ENCODE data around the gene NOL9. TPM values are rescaled to one million over a fixed set of nuclear protein-coding genes. Genes with fewer than 3 reads are reported as not detected.

NOL9 gene
- total and polyA plus RNA-seq, 10 of the 15 experiments (the other 5 are each of a cell fraction or from before 2014, with no cell fraction given) = 3.9 to 35.9 (median 23.0) TPM

DNA sequence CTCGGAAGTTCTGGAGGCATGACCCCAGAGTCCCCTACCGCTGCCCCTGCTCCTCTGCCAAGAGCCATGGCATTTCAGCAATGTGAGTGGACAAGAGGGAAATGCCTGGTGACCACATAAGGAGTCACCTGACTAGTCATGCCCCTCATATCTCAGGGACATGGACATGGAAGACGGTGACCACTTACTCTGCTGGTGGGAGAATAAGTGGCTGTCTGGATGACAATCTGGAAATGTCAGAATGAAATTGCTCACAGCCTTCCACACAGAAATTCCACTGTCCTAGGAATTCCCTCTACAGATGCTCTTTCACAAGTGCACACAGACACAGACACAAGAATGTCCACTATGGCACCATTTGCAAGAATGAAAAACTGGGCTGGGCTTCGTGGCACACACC is 38.5 kb downstream of the NOL9 start:
- ChIA-PET RAD21 (ENCODE audit: unreplicated experiment) (no interaction called here), CTCF (no interaction called here), POLR2A (no interaction called here), SMC1A (ENCODE audit: uncharacterized antibody, unreplicated experiment) (no interaction called here)
- no peak overlapping the region for H3K27ac ChIP-seq (ENCODE audit: control insufficient read depth, insufficient read depth)
- no peak for ATAC-seq
- H3K9me3 ChIP-seq (replicated peaks; ENCODE audit: control insufficient read depth, insufficient read depth, low read length) = no peaks in the 10 kb centered on the region
- no peak overlapping the region for H2AFZ ChIP-seq (ENCODE audit: control insufficient read depth, low read depth, low read length)
- WGBS (ENCODE audit: insufficient coverage, insufficient replicate concordance, low lambda C conversion rate, missing lambda C conversion rate) = 37% methylated on average over 4 of the region's 4 CpGs
- H3K4me2 ChIP-seq (ENCODE audit: control insufficient read depth, insufficient read depth) = no peak overlapping the region
- no peak for FAIRE-seq
- no peak overlapping the region for H3K4me3 ChIP-seq
- TF ChIP-seq USF2 (IDR thresholded peaks at IDR 0.05; ENCODE audit: borderline replicate concordance, low read depth, low read length) = no peak
- no peak for TF ChIP-seq TCF7 (IDR thresholded peaks at IDR 0.05; ENCODE audit: borderline replicate concordance)
- TF ChIP-seq STAT3 (IDR thresholded peaks at IDR 0.05; ENCODE audit: low read depth, low read length) = no peak
- BruUV-seq (replicated peaks) = no TSS peak
- H4K20me1 ChIP-seq (ENCODE audit: control insufficient read depth, insufficient read depth) = no peaks in the 10 kb centered on the region
- no peaks in the 10 kb centered on the region for H3K36me3 ChIP-seq (ENCODE audit: control insufficient read depth in 2 of 2, insufficient read depth in 2 of 2, low read length in 1 of 2)
- in situ Hi-C loops (cut with MboI) (no loop called here), intact Hi-C loops (cut with micrococcal nuclease; ENCODE audit: unreplicated experiment) (no loop called here)
- H3K4me1 ChIP-seq (ENCODE audit: control insufficient read depth, insufficient read depth, low read length) = no peaks in the 10 kb centered on the region
- H3K79me2 ChIP-seq (ENCODE audit: control insufficient read depth, insufficient read depth, low read length) = no peaks in the 10 kb centered on the region
- no peaks in the 10 kb centered on the region for H3K27me3 ChIP-seq (replicated peaks in 1 of 2; ENCODE audit: control insufficient read depth in 2 of 2, insufficient read depth in 2 of 2, low read length in 1 of 2)
- DNase-seq (ENCODE audit: low read depth, low spot score) = no peak
- no peak overlapping the region for H3K9ac ChIP-seq (ENCODE audit: control insufficient read depth, insufficient read depth, low read length)

- FAIRE-seq = no peak
- WGBS (ENCODE audit: insufficient coverage, insufficient replicate concordance, low lambda C conversion rate, missing lambda C conversion rate) = 30% methylated on average over 9 of the region's 9 CpGs
- no TSS peak for BruUV-seq (replicated peaks)
These were observed 41.0 kb downstream of the NOL9 start for GRCh38 chr1:6513320-6513801.

More at GRCh38 chr1:6513320-6513801, 41.0 kb downstream of the NOL9 start:
- ChIA-PET POLR2A (interaction anchor here (1.0 kb wide), 1 partner anchor 106 kb away, joined by 3 read pairs; no protein-coding TSS in a partner anchor), CTCF (interaction anchor here (1.0 to 3.5 kb wide), 8 partner anchors 9 to 308 kb away, joined by 3 to 25 read pairs (median 4); partner anchors contain the start of gene PLEKHG5), RAD21 (ENCODE audit: unreplicated experiment) (interaction anchor here (1.1 to 1.4 kb wide), 3 partner anchors 11 to 42 kb away, joined by 3 to 6 read pairs (median 3); partner anchors contain the start of gene TAS1R1), SMC1A (ENCODE audit: uncharacterized antibody, unreplicated experiment) (interaction anchor here (0.9 to 1.5 kb wide), 3 partner anchors 11 to 23 kb away, joined by 3 read pairs; partner anchors contain the start of gene PLEKHG5)
- H3K4me1 ChIP-seq (ENCODE audit: control insufficient read depth, insufficient read depth, low read length) = no peaks in the 10 kb centered on the region
- H3K9me3 ChIP-seq (replicated peaks; ENCODE audit: control insufficient read depth, insufficient read depth, low read length) = no peaks in the 10 kb centered on the region
- H3K36me3 ChIP-seq (ENCODE audit: control insufficient read depth in 2 of 2, insufficient read depth in 2 of 2, low read length in 1 of 2) = no peaks in the 10 kb centered on the region
- H3K4me3 ChIP-seq = no peak overlapping the region
- no peaks in the 10 kb centered on the region for H3K79me2 ChIP-seq (ENCODE audit: control insufficient read depth, insufficient read depth, low read length)
- intact Hi-C loops (cut with micrococcal nuclease; ENCODE audit: unreplicated experiment) = no loop called here
- no peaks in the 10 kb centered on the region for H4K20me1 ChIP-seq (ENCODE audit: control insufficient read depth, insufficient read depth)
- no peak overlapping the region for H3K9ac ChIP-seq (ENCODE audit: control insufficient read depth, insufficient read depth, low read length)
- no peak overlapping the region for H3K4me2 ChIP-seq (ENCODE audit: control insufficient read depth, insufficient read depth)
- peak; percentile 90 for ATAC-seq
- H3K27ac ChIP-seq (ENCODE audit: control insufficient read depth, insufficient read depth) = no peak overlapping the region
- in situ Hi-C loops (cut with MboI) = no loop called here
- H3K27me3 ChIP-seq (replicated peaks in 1 of 2; ENCODE audit: control insufficient read depth in 2 of 2, insufficient read depth in 2 of 2, low read length in 1 of 2) = no peaks in the 10 kb centered on the region; a peak in 1 of 4 replicates
- TF ChIP-seq PBX3 (IDR thresholded peaks at IDR 0.05; ENCODE audit: insufficient replicate concordance, low read depth, low read length) = no peak
- no peak for TF ChIP-seq REST (IDR thresholded peaks at IDR 0.05; ENCODE audit: low read depth, low read length)
- TF ChIP-seq IKZF1 (conservative IDR thresholded peaks at IDR 0.05) = peak; percentile 29; the same call in 1 of the 2 replicates
- TF ChIP-seq, protein P1, sequence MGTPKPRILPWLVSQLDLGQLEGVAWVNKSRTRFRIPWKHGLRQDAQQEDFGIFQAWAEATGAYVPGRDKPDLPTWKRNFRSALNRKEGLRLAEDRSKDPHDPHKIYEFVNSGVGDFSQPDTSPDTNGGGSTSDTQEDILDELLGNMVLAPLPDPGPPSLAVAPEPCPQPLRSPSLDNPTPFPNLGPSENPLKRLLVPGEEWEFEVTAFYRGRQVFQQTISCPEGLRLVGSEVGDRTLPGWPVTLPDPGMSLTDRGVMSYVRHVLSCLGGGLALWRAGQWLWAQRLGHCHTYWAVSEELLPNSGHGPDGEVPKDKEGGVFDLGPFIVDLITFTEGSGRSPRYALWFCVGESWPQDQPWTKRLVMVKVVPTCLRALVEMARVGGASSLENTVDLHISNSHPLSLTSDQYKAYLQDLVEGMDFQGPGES (IDR thresholded peaks at IDR 0.05) = no peak
- TF ChIP-seq EZH2 (IDR thresholded peaks at IDR 0.05; ENCODE audit: borderline replicate concordance, control insufficient read depth, low read depth, low read length) = no peak
- no peak for DNase-seq (ENCODE audit: low read depth, low spot score)
- no peak overlapping the region for H2AFZ ChIP-seq (ENCODE audit: control insufficient read depth, low read depth, low read length)
